Effector memory CD8-positive, alpha-beta T cell (primary cell): ENCODE data around the gene CEMIP2.

ENCODE experiments used
- ATAC-seq: fragments of 150-1000 bp; cut with Tn5 transposase; replicated peaks from 2 replicates; pipeline ENCODE4 v1.10.0; 2021; ENCODE audit warnings: mild to moderate bottlenecking, moderate library complexity
- DNase-seq, 3 experiments: peaks; one replicate each; pipeline ENCODE4 v3.0.0; 2021
- H3K27ac Mint-ChIP-seq, 2 donors: one replicate each; pipeline ENCODE4 v1.8.0; 2022; ENCODE audit warnings: mild to moderate bottlenecking in 2 of 2, mixed read lengths in 2 of 2, moderate library complexity in 2 of 2
- H3K27me3 Mint-ChIP-seq, 2 donors: one replicate each; pipeline ENCODE4 v1.8.0; 2022; ENCODE audit warnings: mixed read lengths in 2 of 2
- H3K36me3 Mint-ChIP-seq: one replicate; pipeline ENCODE4 v1.8.0; 2022; ENCODE audit warnings: mild to moderate bottlenecking, moderate library complexity, mixed read lengths; ENCODE audit not compliant: insufficient read depth
- H3K4me1 Mint-ChIP-seq, 2 donors: one replicate each; pipeline ENCODE4 v1.8.0; 2022; ENCODE audit warnings: low read depth in 2 of 2, mixed read lengths in 2 of 2
- H3K4me3 Mint-ChIP-seq, 2 donors: one replicate each; pipeline ENCODE4 v1.8.0; 2022; ENCODE audit warnings: mild to moderate bottlenecking in 2 of 2, mixed read lengths in 2 of 2, moderate library complexity in 2 of 2
- H3K9me3 Mint-ChIP-seq, 2 donors: one replicate each; pipeline ENCODE4 v1.8.0; 2022; ENCODE audit warnings: mixed read lengths in 2 of 2

CEMIP2 gene

DNA sequence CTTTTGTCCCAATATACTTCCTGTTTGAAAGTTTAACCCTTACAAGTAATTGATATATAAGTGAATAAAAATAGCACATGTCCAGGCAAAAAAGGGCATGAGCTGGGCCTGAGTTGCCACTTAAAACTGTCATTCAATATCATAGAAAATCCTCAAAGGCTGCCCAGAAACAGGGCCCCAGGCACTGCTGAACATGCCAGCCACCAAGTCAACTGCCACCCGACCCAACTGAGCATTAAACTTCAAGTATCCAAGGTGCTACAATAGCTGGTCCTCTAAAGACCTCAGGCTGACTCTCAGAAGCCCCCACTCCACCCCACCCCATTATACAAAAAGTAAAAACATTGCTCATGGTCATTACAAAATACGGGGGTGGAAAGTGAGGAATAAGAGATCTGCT lies 83.7 kb downstream of the CEMIP2 start:
- peaks cover 16% of the 10 kb centered on the region for H3K36me3 Mint-ChIP-seq
- no peak for ATAC-seq
- no peaks in the 10 kb centered on the region for H3K27me3 Mint-ChIP-seq
- H3K27ac Mint-ChIP-seq: no peak overlapping the region
- peaks cover 25 to 41% of the 10 kb centered on the region in 2 donors for H3K4me1 Mint-ChIP-seq
- H3K9me3 Mint-ChIP-seq: no peaks in the 10 kb centered on the region
- DNase-seq: no peak
- peak overlapping the region; percentile 42 to 76 for H3K4me3 Mint-ChIP-seq

DNA sequence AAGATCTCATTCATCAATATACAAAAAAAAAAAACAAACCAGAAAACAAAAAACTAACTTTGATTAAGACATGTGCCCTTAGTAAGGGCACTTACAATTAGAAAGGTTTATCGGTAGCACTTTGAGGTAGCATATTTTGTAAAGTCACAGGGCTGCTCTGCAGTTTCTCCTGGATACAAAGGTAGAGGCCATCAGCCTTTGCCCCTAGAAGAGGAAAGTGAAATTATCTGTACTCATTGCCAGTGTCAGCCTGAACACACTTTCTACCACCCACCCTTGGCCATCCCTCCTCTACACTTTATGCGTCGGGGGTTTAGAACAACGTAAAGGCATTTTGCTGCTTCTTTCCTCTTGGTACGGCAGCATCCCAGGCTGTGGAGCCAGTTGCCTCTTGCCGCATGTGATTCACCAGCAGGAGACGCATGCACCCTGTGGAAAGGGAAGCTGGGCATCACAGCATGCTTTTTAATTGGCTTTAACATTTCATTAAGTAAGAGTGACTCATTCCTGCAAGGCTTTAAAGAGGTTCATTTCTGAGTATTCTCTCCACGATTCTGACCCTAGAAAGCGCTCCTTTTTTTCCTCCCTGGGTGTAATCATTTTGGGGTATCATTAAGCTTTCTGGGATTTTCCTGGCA lies 84.6 kb downstream of the CEMIP2 start:
- Mint-ChIP-seq H3K27me3 (no peaks in the 10 kb centered on the region), H3K4me1 (peaks cover 25 to 43% of the 10 kb centered on the region in 2 donors), H3K36me3 (peaks cover 7% of the 10 kb centered on the region), H3K4me3 (peak overlapping the region; percentile 17 to 42), H3K27ac (no peak overlapping the region), H3K9me3 (no peaks in the 10 kb centered on the region)
- DNase-seq (peak in 1 of 3 experiments; percentile 6), ATAC-seq (no peak)

DNA sequence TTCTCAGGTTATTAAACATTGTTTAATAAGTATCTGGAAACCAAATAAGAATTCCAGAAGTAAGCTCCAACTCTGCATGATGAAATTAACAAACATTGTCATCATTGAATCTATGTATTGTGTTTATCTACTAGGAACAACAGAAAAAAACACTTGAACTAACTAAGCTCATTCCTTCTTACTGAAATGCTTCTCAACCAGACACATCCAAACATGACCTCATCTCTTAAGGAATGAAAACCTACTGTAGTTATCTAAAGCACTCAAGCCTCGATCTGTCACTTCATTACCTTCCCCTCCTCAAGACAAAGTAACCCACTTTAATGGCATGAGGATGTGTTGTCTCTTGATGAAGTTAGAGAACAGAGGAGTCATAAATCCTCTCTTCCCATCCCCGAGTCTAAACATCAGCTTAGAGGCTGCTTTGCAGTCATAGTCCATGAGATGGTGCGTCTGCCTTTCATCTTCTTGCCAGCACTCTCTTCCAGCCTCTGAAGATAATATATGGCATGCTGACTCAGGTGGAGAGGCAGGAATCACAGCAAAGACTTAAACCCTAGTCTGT lies 86.5 kb downstream of the CEMIP2 start:
- Mint-ChIP-seq H3K27me3 (no peaks in the 10 kb centered on the region), H3K4me1 (peaks cover 29 to 51% of the 10 kb centered on the region in 2 donors), H3K27ac (peak overlapping the region; percentile 49 to 54), H3K4me3 (no peak overlapping the region), H3K36me3 (peaks cover 3% of the 10 kb centered on the region), H3K9me3 (no peaks in the 10 kb centered on the region)
- ATAC-seq (no peak), DNase-seq (no peak)

DNA sequence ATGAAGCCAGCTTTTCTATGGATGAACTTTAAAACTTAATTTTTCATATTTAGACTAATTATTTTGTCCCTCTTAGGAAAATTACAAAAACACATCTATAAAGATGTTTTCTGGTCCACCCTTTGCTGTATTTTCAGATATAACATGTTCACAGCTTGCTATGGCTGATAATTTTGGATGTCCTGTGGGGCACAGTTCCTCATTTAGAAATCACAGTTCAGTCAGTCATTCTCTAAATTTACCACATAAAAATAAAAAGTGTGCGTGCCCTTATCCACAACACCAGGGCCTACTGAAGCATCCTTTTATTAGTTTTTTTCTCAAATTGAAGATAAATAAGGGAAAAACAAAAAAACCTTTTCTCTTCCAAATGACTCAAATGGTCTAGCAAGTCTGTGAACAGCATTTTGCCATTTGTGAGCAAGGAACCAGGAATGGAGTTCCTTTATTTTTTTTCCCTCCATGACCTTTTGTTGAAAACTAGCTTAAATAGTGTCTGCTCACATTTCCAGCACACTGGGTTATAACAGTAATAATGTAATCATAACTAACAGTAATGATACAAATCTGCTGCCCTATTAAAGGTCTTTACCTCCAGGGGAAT lies 87.1 kb downstream of the CEMIP2 start:
- ATAC-seq (no peak), DNase-seq (no peak)
- no peaks in the 10 kb centered on the region for H3K9me3 Mint-ChIP-seq
- H3K27me3 Mint-ChIP-seq: no peaks in the 10 kb centered on the region
- H3K4me3 Mint-ChIP-seq: no peak overlapping the region
- H3K27ac Mint-ChIP-seq: peak overlapping the region in 1 of 2 donors; percentile 54
- peaks cover 3% of the 10 kb centered on the region for H3K36me3 Mint-ChIP-seq
- H3K4me1 Mint-ChIP-seq: peaks cover 30 to 45% of the 10 kb centered on the region in 2 donors

DNA sequence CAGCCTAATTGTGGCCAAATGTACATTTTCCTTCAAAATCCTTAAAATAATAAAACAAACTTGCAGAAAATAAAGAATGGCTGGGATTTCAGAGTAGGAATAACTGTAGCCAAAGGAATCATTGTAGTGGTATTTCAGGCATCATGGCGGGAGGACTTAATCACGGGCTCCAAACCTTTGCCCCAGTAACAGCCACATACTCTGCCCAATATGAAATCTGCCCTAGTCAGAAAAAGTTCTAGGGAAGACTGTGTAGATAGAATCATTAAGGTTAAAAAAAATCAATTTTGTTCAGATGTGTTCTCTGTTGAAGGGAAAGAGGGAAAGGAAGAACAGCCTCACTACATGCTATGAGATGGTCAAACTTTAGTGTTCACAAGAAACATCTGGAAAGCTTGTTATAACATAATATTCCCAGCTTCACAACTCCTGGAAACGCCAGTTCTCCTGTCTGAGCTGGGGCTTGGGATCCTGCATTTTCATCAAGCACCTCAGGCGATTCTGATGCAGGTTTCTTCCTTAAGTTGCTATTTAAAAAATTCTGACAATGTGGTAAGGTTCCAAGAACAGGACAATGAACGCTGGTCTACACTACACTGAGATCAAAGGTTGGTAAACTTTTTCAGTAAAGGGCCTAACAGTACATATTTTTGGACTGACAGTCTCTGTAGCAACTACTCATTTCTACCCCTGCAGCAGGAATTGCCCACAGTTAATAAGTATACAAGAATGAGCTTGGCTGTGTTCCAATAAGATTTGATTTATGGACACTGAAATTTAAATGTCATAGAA lies 87.9 kb downstream of the CEMIP2 start:
- no peak overlapping the region for H3K27ac Mint-ChIP-seq
- peaks cover 3% of the 10 kb centered on the region for H3K36me3 Mint-ChIP-seq
- no peak for ATAC-seq
- H3K4me3 Mint-ChIP-seq: no peak overlapping the region
- H3K27me3 Mint-ChIP-seq: no peaks in the 10 kb centered on the region
- DNase-seq: no peak
- no peaks in the 10 kb centered on the region for H3K9me3 Mint-ChIP-seq
- peaks cover 24 to 37% of the 10 kb centered on the region in 2 donors for H3K4me1 Mint-ChIP-seq

DNA sequence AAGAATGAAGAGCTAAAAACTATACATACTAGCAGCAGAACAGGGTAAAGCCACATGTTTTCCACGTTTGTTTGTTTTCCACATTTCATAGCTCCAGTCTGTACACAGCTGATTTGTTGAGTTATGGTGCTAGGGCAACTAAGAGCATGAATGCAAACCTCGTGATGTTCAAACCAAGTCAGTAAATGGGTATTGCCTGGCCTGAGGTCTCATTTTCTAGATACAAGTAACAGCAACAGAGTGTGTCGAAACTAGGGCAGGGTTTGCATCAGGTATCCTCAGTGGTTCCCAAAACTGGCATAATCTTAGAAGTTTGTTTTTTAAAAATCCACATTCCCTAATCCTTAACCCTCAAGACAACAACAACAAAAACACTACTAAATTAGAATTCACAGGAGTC lies 89.3 kb downstream of the CEMIP2 start:
- Mint-ChIP-seq H3K9me3 (no peaks in the 10 kb centered on the region), H3K4me1 (peaks cover 21 to 28% of the 10 kb centered on the region in 2 donors), H3K4me3 (no peak overlapping the region), H3K27ac (peak overlapping the region in 1 of 2 donors; percentile 44), H3K27me3 (no peaks in the 10 kb centered on the region), H3K36me3 (peaks cover 3% of the 10 kb centered on the region)
- ATAC-seq (no peak), DNase-seq (no peak)

DNA sequence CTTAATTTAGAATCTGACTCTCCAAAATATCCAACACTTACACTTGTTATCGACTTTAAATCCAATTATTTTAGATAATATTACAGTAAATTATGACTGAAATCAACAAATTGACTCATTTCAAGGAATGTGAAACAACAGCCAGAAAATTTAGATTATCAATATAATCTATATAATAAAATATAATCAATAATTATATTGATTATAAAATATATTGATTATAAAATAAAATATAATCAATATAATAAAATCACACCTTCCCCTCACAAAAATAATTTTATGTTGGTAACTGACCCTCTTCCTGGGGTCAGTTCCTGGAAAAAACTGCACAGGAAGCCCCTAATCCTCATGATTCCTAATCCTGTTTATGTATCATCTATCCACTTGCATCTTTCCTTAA lies 91.1 kb downstream of the CEMIP2 start:
- Mint-ChIP-seq H3K4me1 (peaks cover 17 to 23% of the 10 kb centered on the region in 2 donors), H3K4me3 (no peak overlapping the region), H3K9me3 (no peaks in the 10 kb centered on the region), H3K36me3 (no peaks in the 10 kb centered on the region), H3K27ac (peak overlapping the region in 1 of 2 donors; percentile 61), H3K27me3 (no peaks in the 10 kb centered on the region)
- DNase-seq: no peak
- no peak for ATAC-seq

DNA sequence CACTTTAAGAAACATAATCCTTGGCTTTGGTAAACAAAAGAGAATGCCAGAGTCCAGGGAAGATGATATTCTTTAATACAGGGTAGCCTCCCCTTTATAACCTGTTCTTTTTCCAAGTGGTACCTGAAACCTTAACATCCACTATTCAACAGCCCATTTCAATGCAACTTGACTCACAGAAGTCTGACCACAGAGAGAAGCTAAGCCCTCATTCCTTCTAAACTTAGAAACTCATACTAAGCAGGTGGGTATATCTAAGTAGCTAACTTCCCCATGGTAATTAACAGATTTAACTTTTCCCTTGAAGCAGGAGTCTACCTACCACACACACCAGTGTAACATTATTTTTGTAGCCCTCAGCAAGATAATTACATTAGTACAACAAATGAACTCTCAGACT lies 91.9 kb downstream of the CEMIP2 start:
- ATAC-seq: no peak
- H3K4me3 Mint-ChIP-seq: no peak overlapping the region
- H3K27ac Mint-ChIP-seq: no peak overlapping the region

DNA sequence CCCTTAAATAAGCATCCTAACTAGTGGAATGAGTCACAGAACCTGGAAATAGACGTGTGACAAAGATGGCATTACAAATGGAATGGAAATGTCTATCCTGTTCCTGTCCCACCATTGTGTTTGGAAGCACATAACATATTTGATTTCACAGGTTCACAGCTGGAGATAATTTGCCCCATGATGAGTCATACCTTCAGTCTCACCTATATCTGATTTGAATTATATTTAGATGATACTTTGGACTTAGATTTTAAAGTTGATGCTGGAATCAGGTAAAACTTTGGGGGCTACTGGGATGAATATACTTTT lies 92.5 kb downstream of the CEMIP2 start:
- DNase-seq (no peak), ATAC-seq (no peak)
- H3K27me3 Mint-ChIP-seq: no peaks in the 10 kb centered on the region
- no peak overlapping the region for H3K4me3 Mint-ChIP-seq
- H3K36me3 Mint-ChIP-seq: no peaks in the 10 kb centered on the region
- H3K27ac Mint-ChIP-seq: no peak overlapping the region
- no peaks in the 10 kb centered on the region for H3K9me3 Mint-ChIP-seq
- peaks cover 17% of the 10 kb centered on the region in 2 donors for H3K4me1 Mint-ChIP-seq

More for the DNA sequence above, 91.9 kb downstream of the CEMIP2 start:
- peaks cover 17% of the 10 kb centered on the region in 2 donors for H3K4me1 Mint-ChIP-seq
- no peaks in the 10 kb centered on the region for H3K9me3 Mint-ChIP-seq
- no peaks in the 10 kb centered on the region for H3K27me3 Mint-ChIP-seq
- no peaks in the 10 kb centered on the region for H3K36me3 Mint-ChIP-seq
- no peak for DNase-seq

DNA sequence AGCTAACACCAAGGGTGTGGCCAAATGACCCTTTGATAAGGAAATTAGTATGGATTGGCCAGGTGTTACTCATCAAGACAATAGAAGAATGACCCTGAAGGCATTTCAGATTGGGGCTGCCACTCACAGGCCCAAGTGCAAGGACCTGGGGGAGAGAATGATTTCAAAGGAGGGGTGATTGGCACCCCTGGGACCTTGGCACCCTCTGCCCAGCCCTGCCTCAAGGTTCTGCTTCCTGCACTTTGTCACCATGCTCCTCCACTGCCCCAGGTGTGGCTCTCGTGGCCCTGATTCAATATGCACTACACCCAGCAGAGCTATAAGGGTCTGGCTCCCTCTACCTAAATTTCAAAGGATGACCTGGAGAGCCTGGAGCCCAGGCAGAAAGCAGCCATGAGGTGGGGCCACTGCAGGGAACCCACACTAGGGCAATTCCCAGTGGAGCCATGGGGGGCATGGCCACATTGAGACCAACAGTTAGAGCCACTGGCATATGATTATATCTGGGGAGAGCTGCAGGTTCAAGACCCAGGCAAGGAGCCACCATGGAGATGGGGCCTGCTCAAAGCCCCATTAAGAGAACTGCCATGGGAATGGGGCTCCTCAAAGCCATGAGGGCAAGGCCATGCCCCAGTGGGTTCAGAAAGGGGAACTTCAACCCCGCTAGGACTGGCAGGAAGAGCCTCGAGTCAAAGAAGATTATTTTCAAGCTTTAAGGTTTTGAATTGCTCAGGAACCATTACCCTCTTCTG lies 93.0 kb downstream of the CEMIP2 start:
- no peak for DNase-seq
- no peaks in the 10 kb centered on the region for H3K27me3 Mint-ChIP-seq
- no peak overlapping the region for H3K27ac Mint-ChIP-seq
- peaks cover 17% of the 10 kb centered on the region in 2 donors for H3K4me1 Mint-ChIP-seq
- ATAC-seq: no peak
- H3K4me3 Mint-ChIP-seq: no peak overlapping the region
- H3K9me3 Mint-ChIP-seq: no peaks in the 10 kb centered on the region
- H3K36me3 Mint-ChIP-seq: no peaks in the 10 kb centered on the region

DNA sequence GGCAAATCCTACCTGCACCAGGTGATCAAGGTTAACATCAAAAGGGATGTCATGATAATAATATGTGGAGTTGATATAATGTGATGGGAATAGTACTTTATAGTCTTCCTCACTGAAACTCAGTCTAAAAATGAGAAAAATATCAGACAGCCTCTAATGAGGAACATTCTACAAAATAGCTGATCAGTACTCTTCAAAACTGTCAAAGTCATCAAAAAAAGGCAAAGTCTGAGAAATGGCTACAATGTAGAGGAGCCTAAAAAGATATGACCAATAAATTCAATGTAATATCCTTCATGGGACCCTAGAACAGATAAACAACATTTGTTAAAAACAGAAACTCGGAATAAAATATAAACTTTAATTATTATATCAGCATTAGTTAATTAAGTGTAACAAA lies 95.7 kb downstream of the CEMIP2 start:
- H3K4me3 Mint-ChIP-seq: no peak overlapping the region
- H3K9me3 Mint-ChIP-seq: no peaks in the 10 kb centered on the region
- H3K27ac Mint-ChIP-seq: no peak overlapping the region
- ATAC-seq (no peak), DNase-seq (no peak)
- H3K27me3 Mint-ChIP-seq: no peaks in the 10 kb centered on the region
- H3K36me3 Mint-ChIP-seq: no peaks in the 10 kb centered on the region
- H3K4me1 Mint-ChIP-seq: peaks cover 3 to 5% of the 10 kb centered on the region in 2 donors

DNA sequence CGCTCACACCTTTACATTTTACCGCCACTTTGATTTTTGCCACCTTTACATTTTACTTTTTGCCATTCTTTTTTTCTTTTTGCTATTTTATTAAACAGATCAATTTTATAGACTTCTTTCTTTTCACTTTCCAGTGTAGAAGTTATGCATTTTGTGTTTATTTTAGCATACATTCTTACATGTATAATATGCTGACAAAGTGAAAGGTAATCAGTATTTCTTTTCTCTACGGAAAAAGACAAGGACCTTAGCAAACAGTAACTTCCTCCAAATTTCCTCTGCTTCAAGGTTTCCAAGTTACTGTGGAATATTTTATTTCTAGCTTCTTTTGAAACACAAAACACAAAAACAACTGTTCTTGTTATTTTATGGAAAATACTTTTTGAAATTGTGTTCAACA lies 97.0 kb downstream of the CEMIP2 start:
- no peaks in the 10 kb centered on the region for H3K27me3 Mint-ChIP-seq
- peak overlapping the region in 1 of 2 donors; percentile 52 for H3K27ac Mint-ChIP-seq
- DNase-seq: no peak
- H3K4me1 Mint-ChIP-seq: peaks cover 0 to 3% of the 10 kb centered on the region in 2 donors
- H3K36me3 Mint-ChIP-seq: no peaks in the 10 kb centered on the region
- no peak overlapping the region for H3K4me3 Mint-ChIP-seq
- ATAC-seq: no peak
- H3K9me3 Mint-ChIP-seq: no peaks in the 10 kb centered on the region

DNA sequence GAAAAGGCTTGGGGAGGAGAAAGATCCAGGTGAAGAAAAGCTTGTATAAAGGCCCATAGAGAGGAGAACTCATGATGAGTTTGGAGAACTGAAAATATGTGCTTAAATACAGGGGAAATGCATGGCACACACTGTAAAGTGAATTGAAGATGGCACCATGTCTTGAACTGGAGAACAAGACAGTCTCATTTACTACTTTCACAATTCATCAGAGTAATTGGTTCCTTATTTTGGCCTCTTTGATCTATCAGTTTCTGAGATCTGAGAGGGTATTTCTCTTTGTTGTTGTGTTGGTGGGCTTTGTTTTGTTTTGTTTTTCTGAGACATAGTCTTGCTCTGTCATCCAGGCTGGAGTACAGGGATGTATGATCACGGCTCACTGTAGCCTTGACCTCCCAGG lies 98.2 kb downstream of the CEMIP2 start:
- no peaks in the 10 kb centered on the region for H3K27me3 Mint-ChIP-seq
- H3K27ac Mint-ChIP-seq: no peak overlapping the region
- H3K4me3 Mint-ChIP-seq: no peak overlapping the region
- DNase-seq (no peak), ATAC-seq (no peak)
- H3K36me3 Mint-ChIP-seq: no peaks in the 10 kb centered on the region
- peaks cover 0 to 3% of the 10 kb centered on the region in 2 donors for H3K4me1 Mint-ChIP-seq
- no peaks in the 10 kb centered on the region for H3K9me3 Mint-ChIP-seq
